ENCODE data around the gene UNC5C. TPM values are rescaled to one million over a fixed set of nuclear protein-coding genes. Genes with fewer than 3 reads are reported as not detected.

UNC5C gene
- total RNA-seq, 4 donors from 2014 or later: 4.6 to 8.1 (median 6.0) TPM

DNA sequence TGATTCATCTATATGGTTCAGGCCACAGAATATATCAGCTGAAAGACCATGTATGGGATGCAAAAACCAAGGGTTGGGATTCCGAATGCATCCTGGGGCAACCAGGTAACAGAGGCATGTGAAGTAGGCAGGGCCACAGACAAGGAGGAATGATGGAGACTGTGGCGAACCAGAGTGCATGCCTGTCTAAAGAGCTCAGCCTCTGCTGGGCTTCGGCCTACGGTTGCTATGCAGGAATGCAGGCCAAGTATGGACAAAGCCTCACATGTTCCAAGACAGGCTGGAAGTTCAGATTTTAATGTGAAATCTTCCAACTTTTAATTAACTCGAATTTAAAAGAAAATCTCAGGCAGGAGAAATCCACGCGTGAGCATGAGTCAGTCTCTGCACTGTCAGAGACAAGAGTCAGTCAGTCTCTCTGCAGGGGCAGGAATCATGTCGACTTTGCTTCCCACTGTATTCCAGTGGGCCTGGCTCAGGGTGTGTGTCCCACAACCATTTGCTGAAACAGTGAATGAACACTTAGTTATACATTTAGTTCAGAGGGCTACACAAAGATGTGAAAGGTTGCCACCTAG is 344.4 kb downstream of the UNC5C start:
- ATAC-seq (ENCODE audit: low FRiP score) (no peak), DNase-seq (ENCODE audit: low spot score) (no peak)
- TF ChIP-seq, protein P1, sequence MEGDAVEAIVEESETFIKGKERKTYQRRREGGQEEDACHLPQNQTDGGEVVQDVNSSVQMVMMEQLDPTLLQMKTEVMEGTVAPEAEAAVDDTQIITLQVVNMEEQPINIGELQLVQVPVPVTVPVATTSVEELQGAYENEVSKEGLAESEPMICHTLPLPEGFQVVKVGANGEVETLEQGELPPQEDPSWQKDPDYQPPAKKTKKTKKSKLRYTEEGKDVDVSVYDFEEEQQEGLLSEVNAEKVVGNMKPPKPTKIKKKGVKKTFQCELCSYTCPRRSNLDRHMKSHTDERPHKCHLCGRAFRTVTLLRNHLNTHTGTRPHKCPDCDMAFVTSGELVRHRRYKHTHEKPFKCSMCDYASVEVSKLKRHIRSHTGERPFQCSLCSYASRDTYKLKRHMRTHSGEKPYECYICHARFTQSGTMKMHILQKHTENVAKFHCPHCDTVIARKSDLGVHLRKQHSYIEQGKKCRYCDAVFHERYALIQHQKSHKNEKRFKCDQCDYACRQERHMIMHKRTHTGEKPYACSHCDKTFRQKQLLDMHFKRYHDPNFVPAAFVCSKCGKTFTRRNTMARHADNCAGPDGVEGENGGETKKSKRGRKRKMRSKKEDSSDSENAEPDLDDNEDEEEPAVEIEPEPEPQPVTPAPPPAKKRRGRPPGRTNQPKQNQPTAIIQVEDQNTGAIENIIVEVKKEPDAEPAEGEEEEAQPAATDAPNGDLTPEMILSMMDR (IDR thresholded peaks at IDR 0.05): no peak

DNA sequence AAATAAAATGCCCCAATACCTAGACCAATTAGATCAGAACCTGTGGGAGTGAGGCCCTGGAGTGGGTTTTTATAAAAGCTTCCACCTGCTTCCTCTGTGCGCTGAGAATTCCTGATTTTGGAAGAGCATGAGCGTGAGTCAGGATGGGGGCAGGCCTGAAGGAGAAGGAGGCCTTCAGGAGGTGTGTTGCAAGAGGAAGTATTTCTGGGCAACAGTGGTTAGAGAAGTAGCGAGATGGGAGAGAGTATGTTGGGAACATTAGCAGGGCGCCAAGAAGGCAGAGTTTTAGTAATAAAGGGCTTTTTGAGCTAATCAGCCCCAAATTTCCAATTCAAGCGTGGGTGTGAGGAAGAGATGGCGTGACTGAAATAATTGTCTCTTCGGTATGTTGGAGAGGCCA is 349.8 kb downstream of the UNC5C start:
- DNase-seq (ENCODE audit: low spot score) (no peak), ATAC-seq (ENCODE audit: low FRiP score) (no peak)
- TF ChIP-seq, protein P1 (IDR thresholded peaks at IDR 0.05): no peak

DNA sequence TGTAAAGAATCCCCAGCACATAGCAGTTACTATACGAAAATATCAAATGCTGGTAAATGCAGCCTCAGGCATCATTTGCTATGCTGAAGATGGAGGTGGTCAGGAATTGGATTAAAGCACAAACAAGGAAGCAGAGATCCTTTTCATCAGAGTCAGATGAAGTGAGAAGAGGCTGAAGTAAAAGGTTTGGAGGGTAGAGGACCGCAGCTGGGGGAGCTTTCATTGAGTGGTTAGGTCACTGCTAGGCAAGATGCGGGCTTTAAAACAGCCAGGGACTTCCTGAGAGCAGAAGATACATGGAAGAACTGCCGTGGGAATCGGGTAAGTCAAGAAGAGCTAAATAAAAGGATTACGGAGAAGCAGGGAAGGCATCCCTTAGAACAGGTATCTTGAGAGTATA is 351.4 kb downstream of the UNC5C start:
- TF ChIP-seq, protein P1 (IDR thresholded peaks at IDR 0.05): no peak
- ATAC-seq (ENCODE audit: low FRiP score): no peak
- no peak for DNase-seq (ENCODE audit: low spot score)

DNA sequence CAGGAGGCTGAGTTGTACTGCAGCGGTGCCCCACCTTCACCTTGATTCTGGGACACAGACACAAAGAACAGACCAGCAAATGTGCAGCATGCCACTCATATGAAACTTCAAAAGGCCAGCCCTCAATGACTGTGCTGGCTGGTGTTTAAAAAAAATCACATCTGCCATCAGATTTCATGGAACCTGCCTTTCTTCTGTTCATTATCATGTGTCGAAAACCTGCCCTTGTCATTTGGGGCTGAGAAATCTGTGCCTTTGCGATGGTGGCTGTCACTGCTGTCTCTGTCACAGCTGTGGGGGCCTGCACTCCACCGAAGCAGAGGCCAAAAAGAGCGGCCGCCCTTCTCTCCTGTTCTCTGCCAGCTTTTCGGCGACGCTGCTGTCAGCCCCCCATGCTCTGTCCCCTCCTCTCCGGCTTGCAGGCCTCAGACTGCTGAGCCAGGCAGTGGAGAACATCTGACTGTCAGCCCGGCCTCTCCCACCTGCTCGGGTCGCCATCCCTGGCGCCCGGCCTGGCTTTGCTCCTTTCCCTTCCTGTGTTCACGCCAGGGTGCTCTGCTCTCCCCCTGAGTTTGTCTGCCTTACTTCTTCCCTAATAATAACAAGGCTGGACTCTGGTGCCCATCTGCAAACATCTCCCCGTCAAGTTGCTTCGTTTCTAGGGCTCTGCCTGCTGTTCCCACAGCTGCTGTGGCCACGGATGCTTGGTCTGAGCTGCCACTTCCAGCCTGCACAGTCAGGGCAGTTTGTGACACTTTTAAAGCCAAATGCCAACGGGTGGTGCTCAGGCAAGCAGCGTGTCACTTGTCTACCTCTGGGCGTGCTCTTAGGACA is 355.2 kb downstream of the UNC5C start:
- DNase-seq (ENCODE audit: low spot score): no peak
- no peak for ATAC-seq (ENCODE audit: low FRiP score)
- TF ChIP-seq, protein P1 (IDR thresholded peaks at IDR 0.05): no peak

GRCh38 chr4:95191537-95191936 is 357.2 kb downstream of the UNC5C start:
- TF ChIP-seq, protein P1 (IDR thresholded peaks at IDR 0.05): no peak
- DNase-seq (ENCODE audit: low spot score) (no peak), ATAC-seq (ENCODE audit: low FRiP score) (no peak)

DNA sequence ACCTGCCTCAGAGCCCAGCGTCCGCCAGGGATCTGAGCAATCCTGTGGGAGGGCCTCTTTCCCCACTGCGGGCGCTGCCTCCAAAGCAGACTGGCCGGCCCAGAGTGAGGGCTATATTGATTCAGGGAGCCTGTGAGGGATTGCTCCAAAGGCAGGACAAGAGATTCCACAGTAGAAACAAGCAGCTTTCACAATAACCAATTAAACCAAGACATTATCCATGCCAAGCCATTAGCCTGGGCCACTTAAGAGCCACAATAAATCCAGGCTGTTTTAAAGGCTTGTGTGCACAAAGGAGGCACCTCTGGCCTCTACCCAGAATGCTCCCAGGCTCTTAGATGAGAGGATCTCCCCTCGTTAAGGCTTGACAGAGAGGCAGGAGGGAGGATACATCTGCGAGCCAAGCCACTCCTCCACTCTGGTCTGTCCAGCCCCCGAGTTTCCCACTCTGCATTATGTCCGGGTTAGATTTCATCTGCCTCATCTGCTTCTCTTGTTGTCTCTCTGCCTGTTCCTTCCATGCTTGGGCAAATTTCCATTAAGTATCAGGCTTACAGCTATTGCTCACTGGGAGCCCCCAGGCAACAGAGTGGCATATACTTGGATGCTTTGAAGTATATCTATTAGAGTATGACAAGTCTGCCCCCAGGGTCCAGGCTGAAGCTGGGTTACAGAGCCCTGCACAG is 357.9 kb downstream of the UNC5C start:
- DNase-seq (ENCODE audit: low spot score) (no peak), ATAC-seq (ENCODE audit: low FRiP score) (no peak)
- TF ChIP-seq, protein P1 (IDR thresholded peaks at IDR 0.05): no peak

Measured in omental fat pad (tissue), 4 donors.